ENCODE results near the gene FCN3. TPM values are rescaled to one million over a fixed set of nuclear protein-coding genes. Genes with fewer than 3 reads are reported as not detected.
"Not testable (repeated sequence)": the region's sequence is repeated elsewhere in the genome, so short reads cannot be mapped to it uniquely, and the experiment has no call there.

The FCN3 gene
- polyA plus RNA-seq, 6 donors from 2014 or later = not detected

DNA sequence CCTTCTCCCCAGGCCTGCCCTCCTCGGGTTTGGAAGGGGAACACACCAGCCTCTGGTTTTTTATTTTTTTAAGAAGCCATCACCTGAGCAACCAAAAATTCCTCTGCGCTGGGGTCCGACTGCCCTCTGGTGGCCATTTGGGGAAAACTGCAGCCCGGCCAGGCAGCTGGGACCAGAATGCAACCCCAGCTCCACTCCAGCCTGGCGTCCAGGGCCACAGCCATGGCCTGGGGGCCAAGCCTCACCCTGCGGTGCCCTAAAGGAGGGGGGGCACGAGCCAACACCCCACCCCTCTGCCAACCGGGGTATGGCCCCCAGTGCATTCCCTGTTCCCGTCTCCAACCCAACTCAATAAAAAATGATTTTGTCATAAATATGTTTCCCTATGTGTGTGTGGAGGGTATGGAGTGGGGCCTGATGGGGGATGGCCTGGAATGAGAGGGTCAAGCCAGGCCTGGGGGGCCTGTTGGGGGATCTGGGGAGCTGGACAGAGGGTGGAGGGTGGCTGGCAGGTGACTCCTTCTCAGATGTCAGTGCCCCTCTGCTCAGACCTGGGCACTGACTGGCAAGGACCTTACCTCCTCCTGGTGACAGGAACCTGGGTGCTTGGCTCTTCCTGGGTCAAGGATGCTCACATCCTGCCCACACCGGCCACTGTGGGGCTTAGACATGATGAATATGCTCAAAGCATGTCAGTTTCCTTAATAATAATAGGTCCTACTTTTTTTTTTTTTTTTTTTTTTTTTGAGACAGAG lies 21.0 kb upstream of the FCN3 start:
- Mint-ChIP-seq H3K4me1 (peaks cover 23 to 32% (median 29%) of the 10 kb centered on the region in 3 donors), H3K27ac (peak overlapping the region in 5 of 6 donors; percentile 44 to 91 (median 81)), H3K9me3 (no peaks in the 10 kb centered on the region), H3K27me3 (peaks cover 0 to 5% (median 0%) of the 10 kb centered on the region in 3 donors), H3K4me3 (peak overlapping the region in 2 of 8 donors; percentile 25 to 62), H3K36me3 (no peaks in the 10 kb centered on the region)
- DNase-seq (peak; percentile 85), ATAC-seq (ENCODE audit: low read depth in 2 of 2) (peak; percentile 41 to 54)

GRCh38 chr1:27394925-27395324 lies 20.3 kb upstream of the FCN3 start:
- no peak for DNase-seq
- Mint-ChIP-seq H3K27me3 (peaks cover 0 to 5% (median 0%) of the 10 kb centered on the region in 3 donors), H3K27ac (peak overlapping the region in 4 of 6 donors; percentile 53 to 89 (median 80)), H3K36me3 (no peaks in the 10 kb centered on the region), H3K4me3 (peak overlapping the region in 4 of 8 donors; percentile 7 to 65 (median 42)), H3K9me3 (no peaks in the 10 kb centered on the region), H3K4me1 (peaks cover 23 to 32% (median 29%) of the 10 kb centered on the region in 3 donors)
- no peak for ATAC-seq (ENCODE audit: low read depth in 2 of 2)

GRCh38 chr1:27394282-27394658 lies 19.6 kb upstream of the FCN3 start:
- H3K27ac Mint-ChIP-seq = peak overlapping the region in 3 of 6 donors; percentile 79 to 89 (median 86)
- H3K27me3 Mint-ChIP-seq = peaks cover 0 to 5% (median 0%) of the 10 kb centered on the region in 3 donors
- ATAC-seq (ENCODE audit: low read depth in 2 of 2) = no peak
- H3K36me3 Mint-ChIP-seq = no peaks in the 10 kb centered on the region
- H3K9me3 Mint-ChIP-seq = no peaks in the 10 kb centered on the region
- peak overlapping the region in 4 of 8 donors; percentile 9 to 65 (median 46) for H3K4me3 Mint-ChIP-seq
- H3K4me1 Mint-ChIP-seq = peaks cover 23 to 32% (median 25%) of the 10 kb centered on the region in 3 donors
- no peak for DNase-seq

DNA sequence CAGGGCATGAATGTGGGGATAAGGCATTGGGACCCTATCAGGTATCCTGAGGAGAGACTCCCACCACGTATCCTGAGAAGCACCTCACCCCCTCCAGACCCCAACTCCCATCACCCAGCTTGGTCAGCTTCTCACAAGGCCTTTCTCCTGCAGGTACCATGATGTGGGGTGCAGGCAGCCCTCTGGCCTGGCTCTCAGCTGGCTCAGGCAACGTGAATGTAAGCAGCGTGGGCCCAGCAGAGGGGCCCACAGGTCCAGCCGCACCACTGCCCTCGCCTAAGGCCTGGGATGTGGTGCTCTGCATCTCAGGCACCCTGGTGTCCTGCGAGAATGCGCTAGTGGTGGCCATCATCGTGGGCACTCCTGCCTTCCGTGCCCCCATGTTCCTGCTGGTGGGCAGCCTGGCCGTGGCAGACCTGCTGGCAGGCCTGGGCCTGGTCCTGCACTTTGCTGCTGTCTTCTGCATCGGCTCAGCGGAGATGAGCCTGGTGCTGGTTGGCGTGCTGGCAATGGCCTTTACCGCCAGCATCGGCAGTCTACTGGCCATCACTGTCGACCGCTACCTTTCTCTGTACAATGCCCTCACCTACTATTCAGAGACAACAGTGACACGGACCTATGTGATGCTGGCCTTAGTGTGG lies 19.1 kb upstream of the FCN3 start:
- no peak for DNase-seq
- no peak for ATAC-seq (ENCODE audit: low read depth in 2 of 2)
- no peaks in the 10 kb centered on the region for H3K36me3 Mint-ChIP-seq
- peak overlapping the region in 4 of 6 donors; percentile 38 to 73 (median 58) for H3K27ac Mint-ChIP-seq
- H3K4me1 Mint-ChIP-seq = peaks cover 22 to 32% (median 23%) of the 10 kb centered on the region in 3 donors
- peak overlapping the region in 5 of 8 donors; percentile 39 to 85 (median 71) for H3K4me3 Mint-ChIP-seq
- H3K9me3 Mint-ChIP-seq = no peaks in the 10 kb centered on the region
- peaks cover 0 to 7% (median 0%) of the 10 kb centered on the region in 3 donors for H3K27me3 Mint-ChIP-seq

GRCh38 chr1:27392778-27393635 lies 18.4 kb upstream of the FCN3 start:
- DNase-seq (no peak), ATAC-seq (ENCODE audit: low read depth in 2 of 2) (no peak)
- Mint-ChIP-seq H3K9me3 (no peaks in the 10 kb centered on the region), H3K27me3 (peaks cover 0 to 11% (median 0%) of the 10 kb centered on the region in 3 donors), H3K4me3 (peak overlapping the region in 7 of 8 donors; percentile 43 to 85 (median 76)), H3K27ac (peak overlapping the region in 5 of 6 donors; percentile 49 to 90 (median 84)), H3K4me1 (peaks cover 25 to 36% (median 26%) of the 10 kb centered on the region in 3 donors), H3K36me3 (no peaks in the 10 kb centered on the region)

GRCh38 chr1:27392096-27392777 lies 17.6 kb upstream of the FCN3 start, which contains the start of gene GPR3:
GPR3 (plus strand) TSS chr1:27392622; CDS start chr1:27393799, 1,177 bp downstream.
- H3K27me3 Mint-ChIP-seq = peaks cover 0 to 11% (median under 1%) of the 10 kb centered on the region in 3 donors
- H3K4me1 Mint-ChIP-seq = peaks cover 25 to 36% (median 26%) of the 10 kb centered on the region in 3 donors
- peak within 1 kb of the TSS; percentile 82 to 98 (median 92) for H3K27ac Mint-ChIP-seq
- ATAC-seq (ENCODE audit: low read depth in 2 of 2) (peak; percentile 86 to 91), DNase-seq (peak; percentile 89)
- no peaks in the 10 kb centered on the region for H3K36me3 Mint-ChIP-seq
- peak within 1 kb of the TSS; percentile 48 to 91 (median 86) for H3K4me3 Mint-ChIP-seq
- H3K9me3 Mint-ChIP-seq = no peaks in the 10 kb centered on the region

GRCh38 chr1:27391511-27392095 lies 17.0 kb upstream of the FCN3 start:
- Mint-ChIP-seq H3K27me3 (peaks cover 0 to 11% (median 6%) of the 10 kb centered on the region in 3 donors), H3K9me3 (no peaks in the 10 kb centered on the region), H3K36me3 (no peaks in the 10 kb centered on the region), H3K4me1 (peaks cover 25 to 36% (median 26%) of the 10 kb centered on the region in 3 donors), H3K4me3 (peak overlapping the region in 7 of 8 donors; percentile 48 to 90 (median 85)), H3K27ac (peak overlapping the region in 4 of 6 donors; percentile 85 to 98 (median 92))
- DNase-seq (no peak), ATAC-seq (ENCODE audit: low read depth in 2 of 2) (peak in 1 of 2 donors; percentile 15)

DNA sequence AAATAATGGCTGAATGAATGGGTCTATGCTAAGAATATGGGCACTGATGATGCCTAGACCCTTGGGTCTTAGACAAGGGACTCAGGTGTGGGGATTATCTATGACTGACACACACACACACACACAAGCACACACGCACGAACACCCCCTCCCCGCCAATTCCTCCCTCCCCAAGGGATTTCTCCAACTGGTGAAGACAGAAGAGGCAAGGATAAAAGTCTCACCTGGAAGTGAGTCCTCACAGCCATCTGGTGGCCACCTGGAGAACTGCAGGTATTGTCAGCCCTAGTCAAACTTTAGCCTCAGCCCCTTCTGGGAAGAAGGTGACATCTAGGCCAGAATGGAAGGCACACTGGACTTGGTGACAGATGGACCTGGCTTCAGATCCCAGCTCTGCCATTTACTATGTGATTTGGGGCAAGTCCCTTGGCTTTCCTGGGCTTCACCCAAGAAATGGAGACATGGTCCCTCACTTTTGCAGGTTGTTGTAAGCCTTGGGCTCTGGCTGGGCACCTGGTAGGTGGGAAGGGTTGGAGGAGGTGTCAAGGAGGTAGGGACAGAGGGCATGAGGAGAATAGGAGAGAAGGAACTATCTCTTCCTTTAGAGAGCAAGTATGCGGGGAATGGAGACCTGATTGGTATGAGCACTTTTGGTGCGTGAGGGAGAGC lies 13.8 kb upstream of the FCN3 start:
- ATAC-seq (ENCODE audit: low read depth in 2 of 2) = no peak
- peaks cover 0 to 16% (median 6%) of the 10 kb centered on the region in 3 donors for H3K27me3 Mint-ChIP-seq
- peak; percentile 69 for DNase-seq
- H3K36me3 Mint-ChIP-seq = no peaks in the 10 kb centered on the region
- no peaks in the 10 kb centered on the region for H3K9me3 Mint-ChIP-seq
- peaks cover 18 to 32% (median 19%) of the 10 kb centered on the region in 3 donors for H3K4me1 Mint-ChIP-seq
- H3K4me3 Mint-ChIP-seq = peak overlapping the region in 1 of 8 donors; percentile 51
- peak overlapping the region in 1 of 6 donors; percentile 78 for H3K27ac Mint-ChIP-seq

- ATAC-seq (ENCODE audit: low read depth in 2 of 2); H3K9me3 Mint-ChIP-seq; DNase-seq; H3K36me3 Mint-ChIP-seq; H3K4me3 Mint-ChIP-seq; H3K27ac Mint-ChIP-seq: not testable (repeated sequence)
- Mint-ChIP-seq H3K4me1 (peaks cover 16 to 22% (median 18%) of the 10 kb centered on the region in 3 donors), H3K27me3 (peaks cover 0 to 11% (median 6%) of the 10 kb centered on the region in 3 donors)
These were observed 10.2 kb upstream of the FCN3 start for GRCh38 chr1:27384797-27385196.

DNA sequence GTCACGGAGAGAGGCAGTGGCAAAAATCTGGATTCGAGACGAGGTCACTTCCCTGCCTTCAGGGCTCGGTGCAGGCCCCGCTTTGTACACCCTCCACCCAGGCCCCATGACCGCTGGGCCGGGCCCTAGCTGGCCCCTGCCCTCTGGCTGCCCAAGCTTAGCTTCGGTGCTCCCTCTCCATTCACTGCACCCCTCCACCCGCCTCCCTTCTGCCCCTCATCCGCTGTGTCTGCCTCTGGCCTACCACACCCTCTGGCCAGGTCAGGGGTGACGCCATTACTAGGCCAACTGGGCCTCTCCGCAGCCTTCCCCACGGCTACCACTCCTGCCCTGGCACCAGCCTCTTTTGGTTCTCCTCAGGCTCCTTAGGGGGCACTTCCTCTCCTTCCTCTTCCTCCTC lies 9.0 kb upstream of the FCN3 start:
- no peak overlapping the region for H3K27ac Mint-ChIP-seq
- no peak for ATAC-seq (ENCODE audit: low read depth in 2 of 2)
- peaks cover 0 to 8% (median 6%) of the 10 kb centered on the region in 3 donors for H3K27me3 Mint-ChIP-seq
- no peaks in the 10 kb centered on the region for H3K9me3 Mint-ChIP-seq
- no peak for DNase-seq
- H3K4me3 Mint-ChIP-seq = peak overlapping the region in 2 of 8 donors; percentile 41 to 66
- H3K36me3 Mint-ChIP-seq = no peaks in the 10 kb centered on the region
- H3K4me1 Mint-ChIP-seq = peaks cover 13 to 21% (median 16%) of the 10 kb centered on the region in 3 donors

GRCh38 chr1:27383039-27383605 lies 8.5 kb upstream of the FCN3 start, which contains the start of gene CD164L2:
CD164L2 (minus strand) TSS chr1:27383333; CDS start chr1:27383239, 94 bp downstream.
- Mint-ChIP-seq H3K27me3 (peaks cover 0 to 6% (median 5%) of the 10 kb centered on the region in 3 donors), H3K27ac (peak within 1 kb of the TSS in 2 of 6 donors; percentile 57 to 89), H3K4me3 (peak within 1 kb of the TSS in 4 of 8 donors; percentile 24 to 66 (median 33)), H3K4me1 (peaks cover 8 to 18% (median 12%) of the 10 kb centered on the region in 3 donors), H3K36me3 (no peaks in the 10 kb centered on the region), H3K9me3 (no peaks in the 10 kb centered on the region)
- DNase-seq (no peak), ATAC-seq (ENCODE audit: low read depth in 2 of 2) (peak; percentile 31 to 37)
